Measurements from ENCODE around the gene JAZF1. TPM values are rescaled to one million over a fixed set of nuclear protein-coding genes. Genes with fewer than 3 reads are reported as not detected.

Gene JAZF1
- total RNA-seq, 4 donors from 2014 or later = 1.6 to 8.6 (median 5.3) TPM

GRCh38 chr7:27963056-27963455, 217.5 kb downstream of the JAZF1 start:
- no peak for ATAC-seq
- Histone ChIP-seq H3K36me3 (no peaks in the 10 kb centered on the region), H3K9me3 (no peaks in the 10 kb centered on the region), H3K4me3 (no peak overlapping the region), H3K27me3 (no peaks in the 10 kb centered on the region), H3K27ac (no peak overlapping the region), H3K4me1 (peaks cover 0 to 5% of the 10 kb centered on the region in 2 donors)
- in situ Hi-C loops (cut with MboI; ENCODE audit: low sequenced_read_pairs in 4 of 4) = no loop called here
- TF ChIP-seq CTCF (IDR thresholded peaks at IDR 0.05 in 4 of 5, conservative IDR thresholded peaks at IDR 0.05 in 1 of 5) (no peak), POLR2A (IDR thresholded peaks at IDR 0.05) (no peak)
- intact Hi-C loops (cut with DNase I; ENCODE audit: low total_unique reads) = no loop called here
- no peak for DNase-seq

- ATAC-seq = no peak
- Histone ChIP-seq H3K36me3 (no peaks in the 10 kb centered on the region), H3K27ac (no peak overlapping the region), H3K4me3 (no peak overlapping the region), H3K27me3 (no peaks in the 10 kb centered on the region), H3K4me1 (peaks cover 0 to 5% of the 10 kb centered on the region in 2 donors), H3K9me3 (no peaks in the 10 kb centered on the region)
- intact Hi-C loops (cut with DNase I; ENCODE audit: low total_unique reads) = no loop called here
- no peak for TF ChIP-seq CTCF (IDR thresholded peaks at IDR 0.05 in 4 of 5, conservative IDR thresholded peaks at IDR 0.05 in 1 of 5)
- no peak for TF ChIP-seq POLR2A (IDR thresholded peaks at IDR 0.05)
- no peak for DNase-seq
- in situ Hi-C loops (cut with MboI; ENCODE audit: low sequenced_read_pairs in 4 of 4) = no loop called here
Measured at GRCh38 chr7:27962273-27962672, 218.3 kb downstream of the JAZF1 start.

GRCh38 chr7:27961255-27961654, 219.3 kb downstream of the JAZF1 start:
- Histone ChIP-seq H3K9me3 (no peaks in the 10 kb centered on the region), H3K27ac (no peak overlapping the region), H3K27me3 (no peaks in the 10 kb centered on the region), H3K4me3 (no peak overlapping the region), H3K4me1 (peaks cover 0 to 5% of the 10 kb centered on the region in 2 donors), H3K36me3 (no peaks in the 10 kb centered on the region)
- in situ Hi-C loops (cut with MboI; ENCODE audit: low sequenced_read_pairs in 4 of 4) (no loop called here), intact Hi-C loops (cut with DNase I; ENCODE audit: low total_unique reads) (no loop called here)
- DNase-seq (no peak), ATAC-seq (no peak)
- TF ChIP-seq CTCF (IDR thresholded peaks at IDR 0.05 in 4 of 5, conservative IDR thresholded peaks at IDR 0.05 in 1 of 5) (no peak), POLR2A (IDR thresholded peaks at IDR 0.05) (no peak)

GRCh38 chr7:27960415-27960814, 220.2 kb downstream of the JAZF1 start:
- DNase-seq = no peak
- no peaks in the 10 kb centered on the region for H3K36me3 ChIP-seq
- H3K27me3 ChIP-seq = no peaks in the 10 kb centered on the region
- no peak overlapping the region for H3K27ac ChIP-seq
- no peak for TF ChIP-seq CTCF (IDR thresholded peaks at IDR 0.05 in 4 of 5, conservative IDR thresholded peaks at IDR 0.05 in 1 of 5)
- TF ChIP-seq POLR2A (IDR thresholded peaks at IDR 0.05) = no peak
- no peak overlapping the region for H3K4me3 ChIP-seq
- H3K4me1 ChIP-seq = peaks cover 0 to 5% of the 10 kb centered on the region in 2 donors
- no peaks in the 10 kb centered on the region for H3K9me3 ChIP-seq
- intact Hi-C loops (cut with DNase I; ENCODE audit: low total_unique reads) = no loop called here
- in situ Hi-C loops (cut with MboI; ENCODE audit: low sequenced_read_pairs in 4 of 4) = no loop called here
- ATAC-seq = no peak

GRCh38 chr7:27958933-27959548, 221.6 kb downstream of the JAZF1 start:
- in situ Hi-C loops (cut with MboI; ENCODE audit: low sequenced_read_pairs in 4 of 4) (no loop called here), intact Hi-C loops (cut with DNase I; ENCODE audit: low total_unique reads) (no loop called here)
- DNase-seq = no peak

More at GRCh38 chr7:27958933-27959548, 221.6 kb downstream of the JAZF1 start:
- Histone ChIP-seq H3K4me1 (peaks cover 0 to 5% of the 10 kb centered on the region in 2 donors), H3K9me3 (no peaks in the 10 kb centered on the region), H3K27ac (no peak overlapping the region), H3K36me3 (no peaks in the 10 kb centered on the region), H3K27me3 (no peaks in the 10 kb centered on the region), H3K4me3 (no peak overlapping the region)
- no peak for TF ChIP-seq CTCF (IDR thresholded peaks at IDR 0.05 in 4 of 5, conservative IDR thresholded peaks at IDR 0.05 in 1 of 5)
- TF ChIP-seq POLR2A (IDR thresholded peaks at IDR 0.05) = no peak
- ATAC-seq = no peak
